ENCODE measurements around the gene UBA1.

UBA1 gene

GRCh38 chrX:47191331-47191730, 2.3 kb upstream of the UBA1 start:
- DNase-seq (ENCODE audit: low read depth in 1 of 2, low spot score in 1 of 2) = peak in 1 of 2 experiments; percentile 6
- peak overlapping the region; percentile 48 for H3K4me3 ChIP-seq (replicated peaks; ENCODE audit: insufficient read depth, low read length)
- H3K27me3 ChIP-seq (ENCODE audit: insufficient read depth, poor library complexity, severe bottlenecking) = no peaks in the 10 kb centered on the region
- peak overlapping the region; percentile 80 for H3K27ac ChIP-seq (replicated peaks)
- no peak for TF ChIP-seq CTCF (IDR thresholded peaks at IDR 0.05; ENCODE audit: insufficient read depth, low read length)

DNA sequence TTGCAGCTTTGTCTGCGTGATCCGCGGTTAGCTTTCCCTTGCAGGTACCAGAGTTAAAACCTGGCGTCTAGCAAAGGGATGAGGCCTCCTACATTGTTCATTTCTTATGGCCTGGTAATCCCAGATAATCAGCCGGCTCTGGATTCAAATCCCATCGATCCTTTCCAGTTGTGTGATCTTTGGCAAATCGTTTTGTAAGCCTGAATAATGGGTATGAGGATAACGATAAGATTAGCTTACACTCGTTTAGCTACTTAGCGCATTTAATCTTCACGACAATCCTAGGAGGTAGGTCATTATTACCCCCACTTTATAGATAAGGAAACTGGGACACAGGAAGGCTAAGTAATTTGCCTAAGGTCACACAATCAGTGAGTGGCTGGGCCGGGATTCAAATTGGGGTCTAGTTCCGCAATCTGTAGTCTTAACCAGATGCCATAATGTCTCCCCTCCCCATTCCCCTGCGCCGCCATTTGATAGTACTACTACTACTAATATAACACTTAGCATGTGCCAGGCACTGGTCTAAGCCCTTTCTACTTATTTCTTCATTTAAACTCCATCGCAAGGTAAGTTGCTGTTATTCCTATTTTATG, 1.7 kb upstream of the UBA1 start:
- TF ChIP-seq SPI1 (IDR thresholded peaks at IDR 0.05; ENCODE audit: borderline replicate concordance, low read depth) (no peak), POLR2AphosphoS5 (IDR thresholded peaks at IDR 0.05; ENCODE audit: low read depth) (no peak), GABPA (IDR thresholded peaks at IDR 0.05; ENCODE audit: low read depth) (no peak), CTCF (IDR thresholded peaks at IDR 0.05; ENCODE audit: insufficient read depth, low read length) (no peak), REST (IDR thresholded peaks at IDR 0.05; ENCODE audit: insufficient replicate concordance, low read depth) (no peak)
- peak overlapping the region; percentile 80 for H3K27ac ChIP-seq (replicated peaks)
- no peaks in the 10 kb centered on the region for H3K27me3 ChIP-seq (ENCODE audit: insufficient read depth, poor library complexity, severe bottlenecking)
- DNase-seq (ENCODE audit: low read depth in 1 of 2, low spot score in 1 of 2) = peak in 1 of 2 experiments; percentile 40
- H3K4me3 ChIP-seq (replicated peaks; ENCODE audit: insufficient read depth, low read length) = peak overlapping the region; percentile 48

GRCh38 chrX:47194194-47194787, 662 bp downstream of the UBA1 start:
- peak overlapping the region; percentile 92 for H3K27ac ChIP-seq (replicated peaks)
- TF ChIP-seq GABPA (IDR thresholded peaks at IDR 0.05; ENCODE audit: low read depth) = no peak
- TF ChIP-seq CTCF (IDR thresholded peaks at IDR 0.05; ENCODE audit: insufficient read depth, low read length) = no peak
- TF ChIP-seq REST (IDR thresholded peaks at IDR 0.05; ENCODE audit: insufficient replicate concordance, low read depth) = no peak
- no peaks in the 10 kb centered on the region for H3K27me3 ChIP-seq (ENCODE audit: insufficient read depth, poor library complexity, severe bottlenecking)
- DNase-seq (ENCODE audit: low read depth in 1 of 2, low spot score in 1 of 2) = no peak
- peak overlapping the region; percentile 66 for H3K4me3 ChIP-seq (replicated peaks; ENCODE audit: insufficient read depth, low read length)

DNA sequence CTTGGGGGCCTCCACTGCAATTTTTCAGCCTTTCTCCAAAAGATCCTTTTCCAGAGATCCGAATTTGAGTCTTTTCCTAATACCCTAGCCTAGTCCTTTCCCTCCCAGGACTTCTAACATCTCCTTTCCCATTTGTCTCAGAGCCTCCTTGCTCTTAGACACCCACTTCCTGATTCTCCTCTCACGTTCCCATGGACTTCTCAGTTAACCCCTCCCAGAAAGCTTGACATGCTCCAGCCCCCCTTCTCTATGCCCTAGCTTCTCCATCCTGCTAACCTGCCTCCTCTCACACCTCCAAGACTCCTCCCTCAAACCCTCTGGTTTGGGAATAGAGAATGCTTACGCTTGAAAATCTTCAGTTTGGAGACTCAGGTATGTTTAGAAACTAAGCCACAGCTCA, 2.5 kb downstream of the UBA1 start:
- TF ChIP-seq REST (IDR thresholded peaks at IDR 0.05; ENCODE audit: insufficient replicate concordance, low read depth) (no peak), SPI1 (IDR thresholded peaks at IDR 0.05; ENCODE audit: borderline replicate concordance, low read depth) (no peak), POLR2AphosphoS5 (IDR thresholded peaks at IDR 0.05; ENCODE audit: low read depth) (no peak), GABPA (IDR thresholded peaks at IDR 0.05; ENCODE audit: low read depth) (no peak), CTCF (IDR thresholded peaks at IDR 0.05; ENCODE audit: insufficient read depth, low read length) (no peak)
- Histone ChIP-seq H3K4me3 (replicated peaks; ENCODE audit: insufficient read depth, low read length) (no peak overlapping the region), H3K27ac (replicated peaks) (no peak overlapping the region; the same call in 1 of the 2 replicates), H3K27me3 (ENCODE audit: insufficient read depth, poor library complexity, severe bottlenecking) (no peaks in the 10 kb centered on the region)
- DNase-seq (ENCODE audit: low read depth in 1 of 2, low spot score in 1 of 2) = no peak

Data from HL-60 (cell line).